Activated T-helper 9 cell treated with anti-CD3 and anti-CD28 coated beads, Interleukin-2, amount 50 U/mL, for 16 hours (primary cell): ENCODE measurements around the gene GASK1B.

ENCODE experiments used
- DNase-seq: peaks from one replicate; pipeline ENCODE4 v3.0.0-alpha.2; 2020; ENCODE audit warnings: low read depth

The GASK1B gene

DNA sequence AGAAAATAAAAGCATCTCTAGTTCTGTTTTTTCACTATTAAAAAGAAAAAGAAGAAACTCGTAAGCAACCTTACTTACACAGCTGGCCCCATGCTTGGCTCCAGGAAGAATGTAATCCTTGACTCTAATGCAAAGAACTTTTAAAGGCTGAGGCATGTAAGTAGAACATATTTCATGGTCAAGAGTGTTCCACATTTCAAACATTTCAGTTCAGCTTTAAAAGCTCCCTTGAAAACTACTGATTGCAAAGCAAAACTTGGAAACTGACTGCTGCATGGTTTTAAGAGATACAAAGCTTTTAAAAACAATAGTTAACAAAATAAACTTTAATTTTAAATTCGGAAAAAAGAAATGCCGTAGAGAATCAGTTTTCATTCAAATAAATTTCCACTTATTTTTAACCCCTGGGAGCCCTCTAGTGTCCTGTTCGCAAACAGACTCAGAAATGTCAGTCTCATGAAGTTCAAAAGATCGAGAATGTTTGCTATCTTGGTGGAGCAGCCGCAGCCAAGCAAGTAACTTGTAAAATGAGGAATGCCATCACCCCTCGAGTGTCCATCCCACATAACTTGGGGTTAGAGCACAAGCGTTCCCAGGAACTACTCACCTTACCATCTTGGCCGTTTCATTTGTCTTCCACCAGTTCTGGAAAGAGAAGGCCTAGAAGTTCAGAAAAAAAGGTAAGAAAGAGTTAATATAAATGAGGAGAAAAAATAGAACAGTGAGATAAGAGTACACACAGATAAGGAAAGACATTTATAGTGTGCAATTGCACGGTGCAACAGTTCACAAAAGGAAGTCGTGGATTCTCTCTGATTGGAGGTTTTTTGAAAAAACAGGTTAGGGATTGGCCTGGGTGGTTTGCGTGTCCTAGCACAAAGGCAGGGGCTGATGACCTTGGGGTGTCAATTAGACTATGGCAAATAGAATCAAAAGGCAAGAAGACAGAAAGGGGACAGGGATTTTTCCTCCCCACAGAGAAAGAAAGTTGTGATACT is at the start of gene GASK1B:
GASK1B (minus strand) TSS at position 765 of the 998 bp plus-strand sequence. CDS start 1,650 bp downstream, outside the sequence.
- DNase-seq: no peak

DNA sequence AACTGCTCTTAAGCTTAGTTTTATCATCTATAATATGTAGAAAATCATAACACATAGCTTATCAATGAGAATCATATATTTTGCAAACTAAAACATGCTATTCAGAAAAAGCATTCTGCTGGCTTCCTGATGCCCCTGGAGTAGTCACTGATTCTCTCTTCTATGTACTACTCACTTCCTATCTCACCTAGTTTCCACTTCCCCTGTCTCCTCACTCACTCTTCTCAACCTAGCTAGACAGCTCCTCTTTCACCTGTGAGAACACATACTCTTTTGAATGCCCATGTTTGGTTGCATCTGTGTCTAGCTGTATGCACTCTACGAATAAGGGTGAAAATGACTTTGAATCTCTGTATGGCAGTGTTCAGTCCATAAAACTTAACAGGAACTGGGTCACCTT is 46.8 kb upstream of the GASK1B start:
- DNase-seq: no peak

DNA sequence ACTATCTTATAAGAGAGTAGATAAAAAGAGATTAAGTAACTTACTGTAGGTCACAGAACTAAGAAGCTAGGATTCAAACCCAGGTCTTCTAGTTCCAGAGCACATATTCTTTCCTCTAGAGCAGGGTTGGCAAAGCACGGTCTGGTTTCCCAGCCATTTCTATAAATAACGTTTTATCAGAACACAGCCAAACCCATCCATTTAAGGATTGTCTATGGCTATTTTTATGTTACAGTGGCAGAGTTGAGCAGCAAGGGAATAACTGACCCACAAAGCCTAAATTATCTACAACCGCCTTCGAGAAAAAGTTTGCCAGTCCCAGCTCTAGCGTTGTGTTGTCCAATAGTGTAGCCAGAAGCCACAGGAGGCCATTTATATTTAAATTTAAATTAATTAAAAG is 44.9 kb upstream of the GASK1B start:
- DNase-seq: no peak

GRCh38 chr4:158214856-158215255 is 42.0 kb upstream of the GASK1B start:
- no peak for DNase-seq

DNA sequence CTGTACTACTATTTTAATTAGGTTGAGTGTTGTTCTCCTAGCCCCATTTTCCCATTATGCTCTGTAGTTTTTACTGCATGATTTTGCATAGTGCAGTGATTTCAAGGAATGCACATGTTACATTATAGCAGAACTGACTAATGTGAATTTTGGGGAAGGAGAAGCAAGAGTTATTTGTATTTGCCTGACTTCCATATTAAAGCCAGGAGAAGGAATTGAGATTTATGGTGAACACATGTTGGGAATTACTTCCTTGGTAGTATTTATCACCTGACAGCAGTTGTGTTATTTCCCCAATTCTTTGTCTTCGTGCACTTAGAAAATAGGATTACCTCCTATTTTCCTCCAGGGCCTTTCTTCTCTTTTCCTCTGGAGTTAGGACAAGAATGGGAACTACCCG is 40.6 kb upstream of the GASK1B start:
- DNase-seq: no peak

GRCh38 chr4:158211222-158211621 is 38.4 kb upstream of the GASK1B start:
- no peak for DNase-seq

GRCh38 chr4:158209825-158210807 is 37.3 kb upstream of the GASK1B start, which contains the start of gene TMEM144:
TSS of gene TMEM144 (plus strand) at chr4:158210486. CDS start at chr4:158212668, 2,182 bp downstream.
- DNase-seq: no peak

GRCh38 chr4:158208963-158209640 is 36.3 kb upstream of the GASK1B start:
- DNase-seq: no peak

DNA sequence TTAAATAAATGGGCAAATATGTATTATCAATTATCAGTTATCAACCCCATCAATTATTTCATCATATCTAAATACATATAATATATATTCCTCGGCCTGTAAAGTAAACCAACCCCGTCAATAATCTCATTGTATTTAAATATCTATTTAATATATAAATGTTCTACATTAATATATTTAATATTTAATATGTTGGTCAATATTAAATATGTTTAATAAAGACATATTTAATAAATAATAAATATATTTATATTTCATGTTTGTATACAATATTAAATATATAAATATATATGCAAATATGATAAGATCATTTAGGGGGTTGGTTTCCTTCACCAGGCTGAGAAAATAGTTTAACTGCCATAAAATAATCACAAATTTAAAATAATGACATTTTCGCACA is 31.1 kb upstream of the GASK1B start:
- no peak for DNase-seq

DNA sequence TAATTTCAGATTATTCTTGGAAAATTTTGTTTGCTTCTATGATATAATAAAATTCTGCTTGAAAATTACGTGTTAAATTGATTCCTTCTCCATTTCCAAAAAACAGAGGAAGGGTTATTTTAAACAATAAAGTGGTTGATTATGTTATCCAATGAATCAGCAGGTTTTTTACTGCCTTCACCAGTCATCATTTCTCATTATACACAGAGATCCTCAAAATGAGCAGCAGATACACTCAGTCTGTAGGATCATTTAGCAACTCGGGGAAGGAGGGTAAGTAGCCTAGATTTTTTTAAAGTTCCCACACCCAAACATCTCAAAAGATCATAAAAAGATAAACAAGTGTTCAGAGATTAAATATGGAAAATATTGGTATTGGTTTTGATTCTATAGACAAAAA is 30.6 kb upstream of the GASK1B start:
- DNase-seq: no peak

GRCh38 chr4:158202481-158202880 is 29.7 kb upstream of the GASK1B start:
- DNase-seq: no peak

DNA sequence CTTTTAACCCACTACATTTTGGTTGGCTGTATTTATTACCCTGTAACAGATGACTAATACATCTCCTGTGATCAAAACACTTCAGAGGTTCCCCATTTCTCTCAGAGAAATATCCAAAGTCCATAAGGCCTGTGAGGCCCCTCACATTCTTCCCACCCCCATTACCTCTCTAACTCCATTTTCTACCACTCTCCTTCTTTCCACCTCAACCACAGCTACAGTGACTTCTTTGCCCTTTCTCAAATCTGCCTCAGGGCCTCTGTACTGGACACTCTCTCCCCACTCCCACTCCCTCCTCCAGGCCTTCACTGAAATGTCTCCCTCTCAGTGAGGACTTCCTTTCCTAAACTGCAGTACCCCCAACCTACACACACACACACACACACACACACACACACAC is 29.1 kb upstream of the GASK1B start:
- no peak for DNase-seq

DNA sequence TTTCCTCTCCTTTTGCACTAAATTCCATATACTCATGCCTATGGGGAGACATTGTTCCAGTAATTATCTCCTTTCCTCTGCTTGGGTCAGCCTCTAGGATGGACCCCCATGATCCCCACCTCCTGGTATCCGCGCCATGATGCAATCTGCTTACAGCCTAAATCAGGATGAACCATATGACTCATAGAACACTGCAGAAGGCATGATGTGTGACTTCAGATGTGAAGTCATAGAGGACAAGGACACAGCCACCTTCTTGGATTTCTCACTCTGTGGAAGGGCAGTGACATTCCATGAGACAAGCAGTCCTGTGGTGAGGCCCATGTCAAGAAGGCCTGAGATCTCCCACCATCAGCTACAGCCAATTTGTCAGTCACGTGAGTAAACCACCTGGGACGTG is 28.5 kb upstream of the GASK1B start:
- no peak for DNase-seq

- no peak for DNase-seq
These were observed 27.4 kb upstream of the GASK1B start for GRCh38 chr4:158200214-158200613.

DNA sequence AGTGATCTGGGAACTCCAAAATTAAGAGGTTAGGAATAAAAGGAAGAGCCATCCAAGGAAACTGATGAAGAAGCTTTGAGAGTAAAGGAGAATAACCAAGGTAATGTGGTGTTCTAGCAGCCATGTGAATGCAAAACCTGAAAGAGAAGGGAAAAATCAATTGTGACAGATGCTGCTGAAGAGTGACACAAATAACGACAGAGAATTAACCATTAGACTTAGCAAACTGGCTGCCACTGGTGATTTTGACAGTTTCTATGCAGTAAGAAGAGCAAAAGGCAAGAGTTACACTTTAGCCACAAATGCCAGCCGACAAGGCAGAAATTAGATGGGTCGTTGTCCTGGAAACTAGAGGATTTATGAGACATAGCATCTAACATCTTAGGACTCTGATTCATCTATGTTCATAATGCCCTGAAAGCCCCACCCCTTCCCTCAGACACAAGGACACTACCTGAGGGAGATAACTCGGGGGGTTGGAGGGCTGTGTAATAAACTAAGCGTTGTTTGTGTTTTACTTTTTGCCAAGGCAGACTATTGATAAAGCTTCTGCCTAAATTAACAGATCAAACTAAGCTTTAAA is 24.5 kb upstream of the GASK1B start:
- DNase-seq: no peak

- no peak for DNase-seq
These were observed 22.5 kb upstream of the GASK1B start for GRCh38 chr4:158195297-158195696.

GRCh38 chr4:158193171-158193749 is 20.4 kb upstream of the GASK1B start:
- no peak for DNase-seq

DNA sequence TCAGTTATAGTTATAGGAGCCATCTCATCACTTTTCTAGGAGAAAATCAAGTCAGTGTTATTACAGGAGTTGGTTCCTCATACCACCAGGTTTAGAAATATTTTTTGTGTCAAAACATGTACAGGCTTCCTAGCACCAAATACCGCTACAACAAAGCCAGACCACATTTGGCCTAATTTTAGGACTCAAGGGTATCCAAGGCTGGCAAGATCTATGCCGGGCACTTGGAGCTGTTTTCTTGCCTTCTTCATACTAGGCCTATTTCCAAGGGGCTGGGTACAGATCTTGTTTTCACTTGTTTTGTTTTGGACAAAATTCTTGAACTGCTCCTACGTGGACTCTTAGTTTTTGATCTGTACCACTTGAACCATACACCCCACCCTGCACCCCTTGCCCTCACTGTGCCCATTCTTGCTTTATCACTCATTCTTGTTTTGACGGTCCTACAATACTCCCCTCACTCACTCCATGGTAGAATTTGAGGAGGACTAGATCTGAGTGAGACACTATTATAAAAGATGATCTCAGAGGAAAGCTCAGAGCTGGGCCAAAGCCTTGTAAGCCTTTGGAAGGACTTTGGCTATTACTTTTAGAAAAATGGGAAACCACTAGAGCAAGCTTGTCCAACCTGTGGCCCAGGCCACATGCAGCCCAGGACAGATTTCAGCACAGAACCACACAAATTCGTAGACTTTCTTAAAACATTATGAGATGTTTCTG is 19.8 kb upstream of the GASK1B start:
- DNase-seq: no peak

DNA sequence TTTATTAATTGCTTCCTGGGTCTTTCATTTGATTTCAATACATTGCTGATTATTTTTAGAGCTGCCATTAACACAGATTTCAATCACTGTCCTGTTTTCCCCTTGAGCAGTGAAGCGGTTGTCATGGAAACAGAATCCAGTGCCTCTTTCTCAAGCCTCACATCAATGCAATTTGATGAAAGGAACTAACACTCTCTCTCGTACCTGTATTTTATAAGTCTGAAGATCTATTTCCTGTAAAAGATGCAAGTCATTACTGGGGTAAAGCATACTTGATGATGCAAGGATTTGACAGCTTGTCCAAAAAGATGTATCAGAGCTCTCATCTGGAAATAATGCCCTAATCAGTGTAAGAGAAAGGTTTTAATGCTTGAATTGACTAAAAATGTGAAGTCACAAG is 17.9 kb upstream of the GASK1B start:
- no peak for DNase-seq

DNA sequence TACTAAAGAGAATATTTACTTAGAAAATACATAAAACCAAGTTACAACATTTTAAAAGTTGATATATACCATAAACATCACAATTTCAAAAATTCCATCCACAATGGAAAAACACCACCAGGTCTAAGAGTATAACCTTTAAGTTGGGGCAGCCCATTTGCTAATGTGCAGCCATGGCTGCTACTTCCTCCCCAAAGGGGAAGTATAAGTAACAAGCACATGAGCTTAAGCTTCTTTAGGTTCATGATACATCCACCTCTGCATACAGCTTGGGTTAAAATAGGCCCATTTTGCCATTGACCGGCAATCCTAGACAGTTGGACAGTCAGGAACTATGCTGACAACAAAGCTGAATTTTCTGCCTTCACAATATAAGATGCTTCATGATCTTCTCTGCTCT is 16.6 kb upstream of the GASK1B start:
- no peak for DNase-seq
